HEK293 (cell line): Measurements from ENCODE around the gene ASIC1.

ENCODE experiments used
- CTCF ChIA-PET: fragments of 350-600 bp; formaldehyde crosslinking; extraction: SDS; loops from one replicate; lab custom pipeline; 2021; ENCODE audit warnings: antibody characterized with exemption; lab: Yijun Ruan, JAX
- POLR2A ChIA-PET: fragments of 300-600 bp; formaldehyde crosslinking; extraction: SDS; loops from one replicate; lab custom pipeline; 2020; ENCODE audit warnings: antibody characterized with exemption, inconsistent platforms; lab: Yijun Ruan, JAX
- H3K27ac ChIP-seq: fragments of 200-500 bp; sonication (Bioruptor generic); 2 replicates; pipeline ENCODE4 v1.5.1; 2014; ENCODE audit warnings: low read depth, low read length, control low read depth, inconsistent platforms; ENCODE audit errors: extremely low read depth
- H3K36me3 ChIP-seq, 2 experiments: fragments of 200-500 bp in 1 of 2; sonication (Bioruptor generic) in 1 of 2; 1 replicate in 1 of 2; 2 replicates in 1 of 2; pipeline ENCODE4 v1.5.1; 2014 to 2017; ENCODE audit warnings: inconsistent platforms in 2 of 2, low read length in 2 of 2; ENCODE audit not compliant: control insufficient read depth in 2 of 2, insufficient read depth in 1 of 2
- H3K4me1 ChIP-seq: fragments of 200-500 bp; sonication (Bioruptor generic); 2 replicates; pipeline ENCODE4 v1.5.1; 2014; ENCODE audit warnings: mild to moderate bottlenecking, low read length, inconsistent platforms; ENCODE audit not compliant: control insufficient read depth, insufficient read depth
- H3K4me3 ChIP-seq: 2 replicates; pipeline ENCODE4 v1.5.1; 2011; ENCODE audit warnings: low read depth, mild to moderate bottlenecking, control low read depth, low read length, moderate library complexity
- H3K9me3 ChIP-seq: fragments of 200-500 bp; sonication (Bioruptor generic); 2 replicates; pipeline ENCODE4 v1.5.1; 2014; ENCODE audit warnings: low read depth, low read length, inconsistent platforms; ENCODE audit not compliant: control insufficient read depth, insufficient read depth
- EGR2 ChIP-seq: fragments of 450-650 bp; formaldehyde crosslinking; IDR thresholded peaks from 2 replicates; pipeline ENCODE4 v1.5.1; 2016; ENCODE audit warnings: low read depth, missing biosample characterization, missing genetic modification characterization
- FEZF1 ChIP-seq: fragments of 450-650 bp; formaldehyde crosslinking; IDR thresholded peaks from 2 replicates; pipeline ENCODE4 v1.5.1; 2016; ENCODE audit warnings: missing biosample characterization, missing genetic modification characterization
- GLIS2 ChIP-seq: fragments of 450-650 bp; formaldehyde crosslinking; IDR thresholded peaks from 2 replicates; pipeline ENCODE4 v1.5.1; 2016; ENCODE audit warnings: missing biosample characterization, missing genetic modification characterization
- HIC1 ChIP-seq: fragments of 450-650 bp; formaldehyde crosslinking; IDR thresholded peaks from 2 replicates; pipeline ENCODE4 v1.5.1; 2016; ENCODE audit warnings: missing biosample characterization, missing genetic modification characterization
- HOXC10 ChIP-seq: sonication (generic); formaldehyde crosslinking; IDR thresholded peaks from 2 replicates; pipeline ENCODE4 v1.8.1; 2023; ENCODE audit warnings: mild to moderate bottlenecking, missing genetic modification reagents
- MEIS1 ChIP-seq: sonication (generic); formaldehyde crosslinking; IDR thresholded peaks from 2 replicates; pipeline ENCODE4 v1.8.1; 2022; ENCODE audit warnings: missing genetic modification reagents, mild to moderate bottlenecking, borderline replicate concordance
- MZF1 ChIP-seq: fragments of 450-650 bp; formaldehyde crosslinking; IDR thresholded peaks from 2 replicates; pipeline ENCODE4 v1.5.1; 2017; ENCODE audit warnings: missing biosample characterization, missing genetic modification characterization, borderline replicate concordance
- SP7 ChIP-seq: fragments of 450-650 bp; formaldehyde crosslinking; IDR thresholded peaks from 2 replicates; pipeline ENCODE4 v1.5.1; 2016; ENCODE audit warnings: missing biosample characterization, missing genetic modification characterization
- YY2 ChIP-seq: fragments of 450-650 bp; formaldehyde crosslinking; IDR thresholded peaks from 2 replicates; pipeline ENCODE4 v1.5.1; 2016; ENCODE audit warnings: missing biosample characterization, missing genetic modification characterization
- ZBTB7A ChIP-seq: fragments of 450-650 bp; formaldehyde crosslinking; IDR thresholded peaks from 2 replicates; pipeline ENCODE4 v1.5.1; 2016; ENCODE audit warnings: low read depth, missing biosample characterization, missing genetic modification characterization
- ZEB2 ChIP-seq: fragments of 450-650 bp; formaldehyde crosslinking; IDR thresholded peaks from 2 replicates; pipeline ENCODE4 v1.5.1; 2016; ENCODE audit warnings: missing biosample characterization, missing genetic modification characterization
- ZNF341 ChIP-seq: fragments of 450-650 bp; formaldehyde crosslinking; IDR thresholded peaks from 2 replicates; pipeline ENCODE4; 2016; ENCODE audit warnings: low read depth, missing biosample characterization, missing genetic modification characterization
- ZNF366 ChIP-seq: fragments of 450-650 bp; formaldehyde crosslinking; conservative IDR thresholded peaks from 2 replicates; pipeline ENCODE4 v1.5.1; 2016; ENCODE audit warnings: missing biosample characterization, missing genetic modification characterization
- ZNF394 ChIP-seq: fragments of 450-650 bp; formaldehyde crosslinking; IDR thresholded peaks from 2 replicates; pipeline ENCODE4 v1.5.1; 2016; ENCODE audit warnings: missing biosample characterization, missing genetic modification characterization, mild to moderate bottlenecking, moderate library complexity, borderline replicate concordance
- ZNF473 ChIP-seq: fragments of 450-650 bp; formaldehyde crosslinking; IDR thresholded peaks from 2 replicates; pipeline ENCODE4 v1.5.1; 2017; ENCODE audit warnings: missing biosample characterization, missing genetic modification characterization
- ZNF513 ChIP-seq: fragments of 450-650 bp; IDR thresholded peaks from 2 replicates; pipeline ENCODE4 v1.5.1; 2018; ENCODE audit warnings: missing biosample characterization, missing genetic modification characterization
- ZNF600 ChIP-seq: fragments of 450-650 bp; formaldehyde crosslinking; IDR thresholded peaks from 2 replicates; pipeline ENCODE4 v1.5.1; 2016; ENCODE audit warnings: missing biosample characterization, missing genetic modification characterization
- ZNF704 ChIP-seq: fragments of 450-650 bp; formaldehyde crosslinking; IDR thresholded peaks from 2 replicates; pipeline ENCODE4 v1.5.1; 2016; ENCODE audit warnings: missing biosample characterization, missing genetic modification characterization
- ZNF76 ChIP-seq: fragments of 450-650 bp; formaldehyde crosslinking; IDR thresholded peaks from 2 replicates; pipeline ENCODE4; 2016; ENCODE audit warnings: low read depth, missing biosample characterization, missing genetic modification characterization, borderline replicate concordance
- ZSCAN16 ChIP-seq: fragments of 450-650 bp; formaldehyde crosslinking; IDR thresholded peaks from 2 replicates; pipeline ENCODE4 v1.5.1; 2016; ENCODE audit warnings: missing biosample characterization, missing genetic modification characterization
- ZXDB ChIP-seq: fragments of 450-650 bp; formaldehyde crosslinking; IDR thresholded peaks from 2 replicates; pipeline ENCODE4 v1.5.1; 2016; ENCODE audit warnings: missing biosample characterization, missing genetic modification characterization
- TF ChIP-seq, protein P1 (sequence below): fragments of 450-650 bp; formaldehyde crosslinking; IDR thresholded peaks from 2 replicates; pipeline ENCODE4 v1.5.1; 2016; ENCODE audit warnings: missing biosample characterization, missing genetic modification characterization
- TF ChIP-seq, protein P2 (sequence below): fragments of 450-650 bp; formaldehyde crosslinking; IDR thresholded peaks from 2 replicates; pipeline ENCODE4 v1.5.1; 2016; ENCODE audit warnings: missing biosample characterization, missing genetic modification characterization

ASIC1 gene

DNA sequence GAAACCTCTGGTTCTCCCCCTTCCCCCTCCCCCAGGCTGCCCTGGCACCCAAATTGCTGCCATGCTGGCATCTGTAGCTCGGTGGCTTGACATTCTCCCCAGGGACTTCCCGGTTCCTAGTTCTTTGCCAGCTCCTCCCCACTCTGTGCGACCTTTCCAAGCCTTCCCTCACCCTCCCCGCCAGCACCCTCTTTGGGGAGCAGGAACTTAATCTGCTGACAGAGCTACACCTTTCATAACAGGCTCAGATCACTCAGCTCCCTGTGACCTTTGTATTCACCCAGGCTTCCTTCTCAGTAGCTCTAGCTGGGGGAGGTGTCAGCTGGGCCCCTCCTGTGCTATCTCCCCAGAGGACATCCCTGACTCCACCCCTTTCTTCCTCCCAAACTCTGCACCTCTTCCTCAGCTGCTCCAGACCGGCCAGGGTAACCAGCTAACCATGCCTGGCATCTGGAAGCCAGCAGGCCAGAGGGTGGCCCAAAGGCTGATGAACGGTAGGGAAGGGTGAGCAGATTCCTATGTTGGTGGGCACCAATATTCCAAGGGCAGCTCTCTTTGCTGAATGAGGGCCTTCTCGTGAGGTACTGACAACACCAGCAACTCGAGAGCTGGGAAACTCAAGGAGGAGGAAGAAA is 52.8 kb downstream of the ASIC1 start (continued):
- TF ChIP-seq, protein P1, sequence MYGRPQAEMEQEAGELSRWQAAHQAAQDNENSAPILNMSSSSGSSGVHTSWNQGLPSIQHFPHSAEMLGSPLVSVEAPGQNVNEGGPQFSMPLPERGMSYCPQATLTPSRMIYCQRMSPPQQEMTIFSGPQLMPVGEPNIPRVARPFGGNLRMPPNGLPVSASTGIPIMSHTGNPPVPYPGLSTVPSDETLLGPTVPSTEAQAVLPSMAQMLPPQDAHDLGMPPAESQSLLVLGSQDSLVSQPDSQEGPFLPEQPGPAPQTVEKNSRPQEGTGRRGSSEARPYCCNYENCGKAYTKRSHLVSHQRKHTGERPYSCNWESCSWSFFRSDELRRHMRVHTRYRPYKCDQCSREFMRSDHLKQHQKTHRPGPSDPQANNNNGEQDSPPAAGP, result peak; percentile 35; the same call in 1 of the 2 replicates
- no peak for TF ChIP-seq MEIS1 (CRISPR knock-in tag)
- TF ChIP-seq ZNF341 (tag by site-specific recombination), result peak; percentile 63; the same call in 1 of the 2 replicates
- TF ChIP-seq, protein P2, sequence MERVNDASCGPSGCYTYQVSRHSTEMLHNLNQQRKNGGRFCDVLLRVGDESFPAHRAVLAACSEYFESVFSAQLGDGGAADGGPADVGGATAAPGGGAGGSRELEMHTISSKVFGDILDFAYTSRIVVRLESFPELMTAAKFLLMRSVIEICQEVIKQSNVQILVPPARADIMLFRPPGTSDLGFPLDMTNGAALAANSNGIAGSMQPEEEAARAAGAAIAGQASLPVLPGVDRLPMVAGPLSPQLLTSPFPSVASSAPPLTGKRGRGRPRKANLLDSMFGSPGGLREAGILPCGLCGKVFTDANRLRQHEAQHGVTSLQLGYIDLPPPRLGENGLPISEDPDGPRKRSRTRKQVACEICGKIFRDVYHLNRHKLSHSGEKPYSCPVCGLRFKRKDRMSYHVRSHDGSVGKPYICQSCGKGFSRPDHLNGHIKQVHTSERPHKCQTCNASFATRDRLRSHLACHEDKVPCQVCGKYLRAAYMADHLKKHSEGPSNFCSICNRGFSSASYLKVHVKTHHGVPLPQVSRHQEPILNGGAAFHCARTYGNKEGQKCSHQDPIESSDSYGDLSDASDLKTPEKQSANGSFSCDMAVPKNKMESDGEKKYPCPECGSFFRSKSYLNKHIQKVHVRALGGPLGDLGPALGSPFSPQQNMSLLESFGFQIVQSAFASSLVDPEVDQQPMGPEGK (tag by site-specific recombination), result 0 out of 2 replicates have a peak, but pooled peaks have one; percentile 8
- peak; percentile 36; the same call in 1 of the 2 replicates for TF ChIP-seq SP7 (tag by site-specific recombination)
- TF ChIP-seq ZNF394, result peak; percentile 32; the same call in 1 of the 2 replicates
- TF ChIP-seq ZSCAN16 (tag by site-specific recombination), result peak; percentile 79; the same call in 1 of the 2 replicates
- TF ChIP-seq ZNF513 (tag by site-specific recombination), result peak; percentile 82
- no peak for TF ChIP-seq YY2
- peak; percentile 64; the same call in 1 of the 2 replicates for TF ChIP-seq ZNF600 (tag by site-specific recombination)
- TF ChIP-seq, all 188 proteins: peak for 16

DNA sequence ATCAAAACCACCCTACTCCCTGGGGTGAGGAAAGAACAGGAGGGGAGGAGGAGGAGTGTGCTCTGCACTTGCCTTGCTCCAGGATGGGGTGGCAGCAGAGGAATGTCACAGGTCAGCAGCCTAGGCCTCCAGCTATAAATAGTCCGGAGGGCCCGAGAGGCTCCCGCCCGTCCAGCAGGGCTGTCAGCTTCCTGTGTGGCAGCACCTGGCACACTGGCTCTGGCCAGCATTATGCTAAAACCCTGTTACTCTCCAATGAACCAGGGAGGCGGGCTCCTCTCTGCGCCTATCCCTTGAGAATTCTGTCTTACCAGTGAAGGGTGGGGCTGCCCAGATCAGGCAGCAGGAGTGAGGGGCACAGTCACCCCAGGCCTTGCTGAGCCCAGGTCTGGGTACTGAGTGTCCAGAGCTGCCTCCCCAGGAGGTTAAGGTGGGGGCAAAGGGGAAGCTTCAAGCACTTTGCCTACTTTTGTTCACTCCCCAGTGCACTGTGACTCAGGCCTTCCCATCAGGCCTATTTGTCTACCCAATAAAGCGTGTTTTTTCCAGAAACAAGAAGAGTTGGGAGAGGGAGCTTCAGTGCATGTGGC is 53.5 kb downstream of the ASIC1 start:
- POLR2A ChIA-PET, result interaction anchor here (0.9 to 5.0 kb wide), 13 partner anchors 8 to 204 kb away, joined by 3 to 68 read pairs (median 9); partner anchors contain the start of genes CERS5, GPD1, LIMA1 and SMARCD1
- Histone ChIP-seq H3K27ac (0 out of 2 replicates have a peak overlapping the region, but pooled peaks have one; percentile 27), H3K36me3 (peaks cover 0 to 5% of the 10 kb centered on the region in 2 experiments; a peak in 2 of 3 replicates), H3K4me3 (no peak overlapping the region), H3K4me1 (peaks cover 3% of the 10 kb centered on the region; the same call in 1 of the 2 replicates), H3K9me3 (no peaks in the 10 kb centered on the region)
- TF ChIP-seq ZNF704 (tag by site-specific recombination) (no peak), ZNF76 (tag by site-specific recombination) (no peak; the same call in 1 of the 2 replicates), FEZF1 (tag by site-specific recombination) (no peak), MZF1 (no peak), ZNF600 (tag by site-specific recombination) (peak; percentile 2; the same call in 1 of the 2 replicates), ZXDB (tag by site-specific recombination) (no peak)
- CTCF ChIA-PET, result interaction anchor here (0.6 to 5.1 kb wide), 28 partner anchors 9 to 221 kb away, joined by 3 to 53 read pairs (median 5); partner anchors contain the start of genes CERS5, GPD1 and SMARCD1

DNA sequence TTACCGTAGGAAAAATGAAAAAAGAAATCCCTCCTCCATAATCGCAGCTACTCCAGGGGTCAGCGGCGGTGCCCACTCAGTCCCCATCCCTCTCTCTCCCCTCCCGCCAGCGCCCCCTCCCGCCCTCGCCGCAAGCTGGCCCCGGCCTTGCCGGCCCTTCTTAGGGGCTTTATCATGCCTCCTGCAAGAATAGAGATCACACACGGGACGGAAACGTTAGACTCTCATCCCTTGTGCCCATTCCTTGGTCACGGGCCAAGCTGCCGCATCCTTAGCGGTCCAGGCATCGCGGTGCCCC is 53.9 kb downstream of the ASIC1 start:
- Histone ChIP-seq H3K9me3 (no peaks in the 10 kb centered on the region), H3K4me1 (peaks cover 4% of the 10 kb centered on the region; the same call in 1 of the 2 replicates), H3K36me3 (peaks cover 0 to 7% of the 10 kb centered on the region in 2 experiments; a peak in 2 of 3 replicates), H3K27ac (no peak overlapping the region), H3K4me3 (no peak overlapping the region)
- ChIA-PET CTCF (interaction anchor here (0.5 to 5.1 kb wide), 36 partner anchors 10 to 327 kb away, joined by 3 to 53 read pairs (median 4); partner anchors contain the start of genes CERS5, GPD1 and SMARCD1), POLR2A (interaction anchor here (0.7 to 5.0 kb wide), 23 partner anchors 9 to 203 kb away, joined by 3 to 68 read pairs (median 5); partner anchors contain the start of genes CERS5, GPD1, LIMA1 and SMARCD1)
- TF ChIP-seq HOXC10 (CRISPR knock-in tag), result no peak
- peak; percentile 46; the same call in 1 of the 2 replicates for TF ChIP-seq ZNF394
- TF ChIP-seq EGR2, result 0 out of 2 replicates have a peak, but pooled peaks have one; percentile 9
- peak; percentile 63 for TF ChIP-seq SP7 (tag by site-specific recombination)
- TF ChIP-seq ZNF366 (tag by site-specific recombination), result 0 out of 2 replicates have a peak, but pooled peaks have one; percentile 17
- 0 out of 2 replicates have a peak, but pooled peaks have one; percentile 10 for TF ChIP-seq GLIS2 (tag by site-specific recombination)
- TF ChIP-seq ZEB2 (tag by site-specific recombination), result peak; percentile 28; the same call in 1 of the 2 replicates
- TF ChIP-seq ZBTB7A (tag by site-specific recombination), result peak; percentile 39; the same call in 1 of the 2 replicates
- TF ChIP-seq HIC1 (tag by site-specific recombination), result peak; percentile 88
- TF ChIP-seq ZNF473 (tag by site-specific recombination), result no peak
